Subcutaneous abdominal adipose tissue (tissue), 5 donors: ENCODE measurements around the gene SREBF1.
A peak's percentile ranks its signal among the peaks of the same experiment; 100 is the strongest.

ENCODE experiments used
- H3K27ac ChIP-seq: one replicate; pipeline ENCODE4 v1.7.0; 2013; ENCODE audit warnings: low read depth, mild to moderate bottlenecking, inconsistent platforms, low read length, moderate library complexity
- H3K27me3 ChIP-seq, 5 donors: one replicate each; pipeline ENCODE4 v1.7.0; 2013; ENCODE audit warnings: low read length in 5 of 5, inconsistent platforms in 1 of 5; ENCODE audit not compliant: control insufficient read depth in 5 of 5, insufficient read depth in 4 of 5
- H3K36me3 ChIP-seq, 5 donors: one replicate each; pipeline ENCODE4 v1.7.0; 2013; ENCODE audit warnings: low read length in 5 of 5; ENCODE audit not compliant: control insufficient read depth in 5 of 5, insufficient read depth in 5 of 5
- H3K4me1 ChIP-seq, 5 donors: one replicate each; pipeline ENCODE4 v1.7.0; 2013; ENCODE audit warnings: low read length in 5 of 5, mild to moderate bottlenecking in 3 of 5, moderate library complexity in 1 of 5; ENCODE audit not compliant: control insufficient read depth in 5 of 5, insufficient read depth in 5 of 5
- H3K4me3 ChIP-seq, 5 donors: one replicate each; pipeline ENCODE4 v1.7.0; 2013; ENCODE audit warnings: low read length in 5 of 5, low read depth in 1 of 5
- H3K9ac ChIP-seq, 5 donors: one replicate each; pipeline ENCODE4 v1.7.0; 2013; ENCODE audit warnings: low read length in 5 of 5, mild to moderate bottlenecking in 4 of 5, moderate library complexity in 3 of 5
- H3K9me3 ChIP-seq, 5 donors: one replicate each; pipeline ENCODE4 v1.7.0; 2013; ENCODE audit warnings: low read length in 5 of 5; ENCODE audit not compliant: control insufficient read depth in 5 of 5
- donor health status: healthy.
- donor health status: healthy.
- donor health status: healthy.
- donor health status: healthy.
- donor health status: healthy.

The SREBF1 gene

DNA sequence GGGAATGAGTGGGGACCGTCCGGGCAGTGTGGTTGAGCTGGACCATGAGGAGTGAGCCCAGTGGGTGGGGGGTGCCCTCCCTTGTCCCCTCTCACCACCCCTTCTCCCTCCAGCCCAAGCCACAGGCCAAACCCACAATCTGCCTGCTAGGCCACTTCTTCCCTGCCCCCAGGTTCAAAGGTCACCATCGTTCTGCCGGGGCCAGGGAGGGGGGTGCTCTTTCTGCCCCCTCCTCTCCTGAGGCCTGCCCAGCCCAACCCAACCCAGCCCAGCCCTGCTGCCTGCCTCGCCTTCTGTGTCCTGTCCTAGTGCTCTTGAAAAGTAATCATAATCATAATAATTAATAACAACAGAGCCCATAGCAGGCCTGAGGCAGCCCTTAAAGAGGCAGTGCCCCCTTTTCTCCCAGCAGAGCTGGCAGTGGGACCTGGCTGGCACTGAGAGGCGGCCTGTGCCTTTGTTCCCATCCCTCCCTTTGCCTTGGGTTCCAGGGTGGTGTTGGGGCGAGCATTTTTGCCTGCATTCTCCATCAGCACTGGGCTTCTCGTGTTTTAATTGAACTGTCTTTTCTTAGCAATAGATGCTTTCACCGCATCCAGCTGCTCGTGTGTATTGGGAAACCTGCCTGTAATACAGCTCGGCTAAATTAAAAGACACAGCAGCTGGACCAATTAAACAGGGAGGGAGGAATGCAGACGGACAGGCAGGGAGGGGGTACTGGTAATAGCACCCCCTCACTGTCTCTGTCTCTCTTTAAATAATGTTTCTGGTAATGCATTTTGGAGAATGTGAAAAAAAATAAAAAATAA, 46.8 kb downstream of the SREBF1 start:
- Histone ChIP-seq H3K9me3 (no peaks in the 10 kb centered on the region), H3K27ac (no peak overlapping the region), H3K4me1 (peaks cover 2 to 47% (median 27%) of the 10 kb centered on the region in 5 donors), H3K27me3 (no peaks in the 10 kb centered on the region), H3K9ac (no peak overlapping the region), H3K4me3 (no peak overlapping the region), H3K36me3 (peaks cover 0 to 21% (median 19%) of the 10 kb centered on the region in 5 donors)

DNA sequence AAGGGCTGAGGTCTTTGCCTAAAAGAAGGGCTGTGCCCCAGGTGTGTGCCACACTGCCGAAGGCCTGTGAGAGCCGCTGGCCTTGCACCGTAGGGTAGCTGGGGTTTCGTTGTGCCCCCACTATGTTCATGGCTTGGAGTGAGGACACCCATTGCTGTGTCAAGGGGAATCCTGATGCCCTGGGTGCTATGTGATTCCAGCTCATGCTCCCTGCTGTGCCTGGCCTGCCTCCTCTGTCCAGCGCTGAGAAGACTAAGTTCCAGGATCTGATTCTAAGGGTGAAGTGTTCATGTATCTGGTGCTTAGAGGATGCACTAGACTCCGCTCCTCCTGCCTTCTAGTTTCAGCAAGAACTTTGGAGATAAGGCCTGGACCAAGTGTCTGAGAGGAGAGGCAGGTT, 47.4 kb downstream of the SREBF1 start:
- Histone ChIP-seq H3K27me3 (no peaks in the 10 kb centered on the region), H3K4me1 (peaks cover 4 to 53% (median 34%) of the 10 kb centered on the region in 5 donors), H3K9me3 (no peaks in the 10 kb centered on the region), H3K36me3 (peaks cover 0 to 15% (median 13%) of the 10 kb centered on the region in 5 donors), H3K9ac (peak overlapping the region in 1 of 5 donors; percentile 32), H3K27ac (no peak overlapping the region), H3K4me3 (no peak overlapping the region)

DNA sequence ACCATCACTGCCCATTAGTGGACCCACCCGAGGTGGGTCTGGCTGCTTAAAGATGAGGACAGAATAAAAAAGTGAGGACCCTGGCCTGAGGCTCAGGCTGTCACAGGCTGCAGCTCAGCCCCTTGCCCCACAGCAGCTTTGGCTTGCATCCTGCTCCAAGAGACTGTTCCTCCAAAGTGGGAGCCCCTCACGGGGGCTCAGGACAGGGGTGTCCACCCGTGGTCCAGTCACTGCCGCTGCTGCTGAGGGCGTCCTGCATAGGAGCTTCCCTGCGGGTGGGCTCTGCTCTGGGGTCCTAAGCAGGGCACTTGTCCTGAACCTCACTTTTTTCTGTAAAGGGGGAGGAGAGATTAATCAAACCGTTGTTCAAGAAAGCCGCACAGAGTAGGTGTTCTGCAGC, 47.8 kb downstream of the SREBF1 start:
- no peaks in the 10 kb centered on the region for H3K27me3 ChIP-seq
- H3K36me3 ChIP-seq: peaks cover 0 to 10% (median 8%) of the 10 kb centered on the region in 5 donors
- H3K27ac ChIP-seq: no peak overlapping the region
- no peaks in the 10 kb centered on the region for H3K9me3 ChIP-seq
- H3K4me3 ChIP-seq: no peak overlapping the region
- peaks cover 4 to 57% (median 38%) of the 10 kb centered on the region in 5 donors for H3K4me1 ChIP-seq
- peak overlapping the region in 1 of 5 donors; percentile 32 for H3K9ac ChIP-seq

DNA sequence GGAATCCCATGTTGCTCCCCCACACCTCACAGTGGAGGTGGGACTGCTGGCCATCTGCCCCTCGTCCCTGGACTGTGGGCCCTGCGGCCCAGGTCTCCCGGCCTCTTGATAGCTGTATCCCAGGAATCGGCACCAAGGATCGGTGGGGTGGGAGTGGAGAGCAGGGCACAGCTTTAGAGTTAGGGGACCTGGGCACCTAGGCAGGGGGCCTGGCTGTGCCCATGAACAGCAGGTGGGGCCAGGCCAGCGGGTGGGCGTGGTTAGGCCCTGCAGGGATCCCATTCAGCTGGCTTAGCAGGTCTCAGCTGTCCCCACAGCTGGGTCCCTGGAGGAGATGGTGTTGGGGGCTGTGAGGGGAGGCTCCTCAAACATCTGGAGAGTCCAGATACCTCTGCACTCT, 49.2 kb downstream of the SREBF1 start:
- H3K36me3 ChIP-seq: no peaks in the 10 kb centered on the region
- H3K27me3 ChIP-seq: no peaks in the 10 kb centered on the region
- H3K27ac ChIP-seq: no peak overlapping the region
- peaks cover 4 to 64% (median 47%) of the 10 kb centered on the region in 5 donors for H3K4me1 ChIP-seq
- no peaks in the 10 kb centered on the region for H3K9me3 ChIP-seq
- no peak overlapping the region for H3K9ac ChIP-seq
- no peak overlapping the region for H3K4me3 ChIP-seq

DNA sequence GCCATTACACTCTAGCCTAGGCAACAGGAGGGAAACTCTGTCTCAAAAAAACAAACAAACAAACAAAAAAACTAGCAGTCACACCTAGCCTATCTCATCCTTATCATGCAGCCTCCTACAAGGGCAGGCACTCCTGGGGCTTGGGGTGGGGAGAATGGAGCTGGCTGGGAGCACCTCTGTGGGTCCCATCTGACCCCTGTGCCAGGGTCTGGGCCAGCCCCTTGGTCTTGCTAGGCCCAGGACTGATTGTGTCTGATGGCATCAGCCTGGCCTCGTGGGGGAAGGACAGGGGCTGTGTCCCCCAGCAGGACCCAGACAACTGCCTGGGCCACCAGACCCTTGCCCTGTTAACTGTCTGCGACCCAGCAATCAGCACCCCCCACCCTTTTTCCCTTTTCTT, 49.8 kb downstream of the SREBF1 start:
- Histone ChIP-seq H3K4me3 (no peak overlapping the region), H3K27me3 (no peaks in the 10 kb centered on the region), H3K4me1 (peaks cover 2 to 65% (median 42%) of the 10 kb centered on the region in 5 donors), H3K9me3 (no peaks in the 10 kb centered on the region), H3K9ac (no peak overlapping the region), H3K36me3 (no peaks in the 10 kb centered on the region), H3K27ac (no peak overlapping the region)

DNA sequence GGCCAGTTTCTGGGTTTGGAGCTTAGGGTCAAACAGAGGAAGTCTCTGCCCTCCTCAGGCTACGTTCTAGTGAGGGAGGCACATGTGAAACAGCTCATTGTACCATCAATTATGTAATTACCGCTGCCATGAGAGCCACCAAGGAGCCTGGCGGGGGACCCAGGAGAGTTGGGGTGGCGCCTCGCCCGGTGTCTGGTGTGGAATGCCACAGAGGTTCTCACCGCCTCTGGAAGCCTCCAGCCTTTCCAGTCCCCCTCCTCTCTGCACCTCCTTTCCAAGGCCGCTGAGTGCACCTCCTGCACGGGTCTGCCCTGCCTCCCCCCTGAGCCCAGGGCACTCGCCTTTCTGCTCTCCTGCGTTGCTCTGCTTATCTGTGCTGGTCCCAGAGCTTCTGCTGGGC, 51.4 kb downstream of the SREBF1 start:
- no peak overlapping the region for H3K27ac ChIP-seq
- peaks cover 1 to 63% (median 48%) of the 10 kb centered on the region in 5 donors for H3K4me1 ChIP-seq
- no peak overlapping the region for H3K4me3 ChIP-seq

DNA sequence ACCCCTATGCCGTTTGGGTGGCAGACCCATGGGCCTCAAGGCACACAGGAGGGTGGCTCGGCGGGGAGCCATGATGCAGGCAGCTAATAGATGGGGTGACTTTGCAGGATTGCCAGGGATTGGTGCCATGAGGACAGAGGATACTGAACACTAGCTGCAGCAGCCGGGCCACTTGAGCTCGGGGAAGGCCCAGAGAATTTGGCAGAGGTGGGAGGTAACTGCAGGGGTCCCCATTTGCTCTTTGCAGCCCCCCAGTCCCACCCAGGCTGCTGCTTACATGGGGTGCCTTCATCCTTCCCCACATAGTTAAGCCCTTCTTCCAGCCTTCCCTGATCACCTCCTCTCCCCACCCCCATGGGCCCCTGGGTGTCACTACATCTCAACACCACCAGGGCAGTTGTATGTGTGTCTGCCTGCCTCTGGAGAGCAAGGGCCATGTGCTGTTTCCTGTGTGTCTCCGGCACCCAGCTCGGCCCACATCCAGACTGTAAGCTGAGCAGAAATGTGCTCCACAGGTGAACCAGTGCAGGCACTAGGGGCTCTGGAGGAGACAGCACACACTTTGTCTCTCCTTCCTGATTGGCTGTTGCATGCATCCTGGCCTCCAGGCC, 52.0 kb downstream of the SREBF1 start:
- peaks cover 1 to 57% (median 44%) of the 10 kb centered on the region in 5 donors for H3K4me1 ChIP-seq

More for the DNA sequence above, 51.4 kb downstream of the SREBF1 start:
- Histone ChIP-seq H3K9ac (no peak overlapping the region), H3K9me3 (no peaks in the 10 kb centered on the region), H3K27me3 (no peaks in the 10 kb centered on the region), H3K36me3 (no peaks in the 10 kb centered on the region)

DNA sequence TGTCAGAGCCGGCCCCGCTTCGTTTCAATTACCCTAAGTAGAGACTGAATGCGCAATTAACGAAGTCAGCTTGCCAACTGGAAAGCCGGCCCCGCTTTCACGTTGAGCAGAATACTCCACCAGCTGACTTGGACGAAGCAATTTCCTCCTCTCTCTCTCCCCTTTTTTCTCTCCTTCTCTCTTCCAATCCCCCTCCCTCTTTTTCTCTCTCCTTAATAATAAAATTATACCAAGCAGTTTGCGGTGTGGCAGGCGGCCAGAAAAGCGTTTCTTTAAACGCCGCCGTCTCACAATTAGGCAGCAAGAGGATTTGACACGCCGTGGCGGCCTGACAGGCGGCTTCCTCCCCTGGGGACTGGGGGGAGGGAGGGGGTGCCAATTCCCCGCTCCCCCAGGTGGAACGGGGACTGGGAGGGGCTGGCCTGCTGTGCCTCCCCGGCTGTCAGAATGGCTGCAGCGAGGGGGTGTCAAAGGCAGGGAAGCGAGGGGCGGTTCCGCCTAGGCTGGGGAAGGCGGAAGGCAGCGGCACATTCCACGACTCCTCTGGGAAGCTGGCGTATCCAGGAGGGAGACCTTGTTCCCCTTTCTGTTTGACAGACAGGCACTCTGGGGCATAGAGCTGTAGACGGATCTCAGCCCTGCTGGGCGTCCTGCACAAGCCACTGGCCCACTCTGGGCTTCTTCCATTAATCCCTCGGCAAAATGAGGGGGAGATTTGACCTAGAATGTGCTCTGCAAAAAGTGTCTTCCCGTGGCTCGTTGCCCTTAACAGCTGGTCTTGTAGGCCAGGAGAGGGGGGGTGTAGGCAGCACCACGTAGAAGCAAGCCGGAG, 52.7 kb downstream of the SREBF1 start:
- no peaks in the 10 kb centered on the region for H3K9me3 ChIP-seq
- H3K4me1 ChIP-seq: peaks cover 1 to 56% (median 49%) of the 10 kb centered on the region in 5 donors
- no peaks in the 10 kb centered on the region for H3K27me3 ChIP-seq
- H3K9ac ChIP-seq: no peak overlapping the region
- no peak overlapping the region for H3K27ac ChIP-seq
- peak overlapping the region; percentile 56 to 69 (median 62) for H3K4me3 ChIP-seq
- H3K36me3 ChIP-seq: no peaks in the 10 kb centered on the region

More for the DNA sequence above, 52.0 kb downstream of the SREBF1 start:
- Histone ChIP-seq H3K9me3 (no peaks in the 10 kb centered on the region), H3K9ac (peak overlapping the region in 1 of 5 donors; percentile 3), H3K27ac (no peak overlapping the region), H3K4me3 (peak overlapping the region in 1 of 5 donors; percentile 69), H3K36me3 (no peaks in the 10 kb centered on the region), H3K27me3 (no peaks in the 10 kb centered on the region)

DNA sequence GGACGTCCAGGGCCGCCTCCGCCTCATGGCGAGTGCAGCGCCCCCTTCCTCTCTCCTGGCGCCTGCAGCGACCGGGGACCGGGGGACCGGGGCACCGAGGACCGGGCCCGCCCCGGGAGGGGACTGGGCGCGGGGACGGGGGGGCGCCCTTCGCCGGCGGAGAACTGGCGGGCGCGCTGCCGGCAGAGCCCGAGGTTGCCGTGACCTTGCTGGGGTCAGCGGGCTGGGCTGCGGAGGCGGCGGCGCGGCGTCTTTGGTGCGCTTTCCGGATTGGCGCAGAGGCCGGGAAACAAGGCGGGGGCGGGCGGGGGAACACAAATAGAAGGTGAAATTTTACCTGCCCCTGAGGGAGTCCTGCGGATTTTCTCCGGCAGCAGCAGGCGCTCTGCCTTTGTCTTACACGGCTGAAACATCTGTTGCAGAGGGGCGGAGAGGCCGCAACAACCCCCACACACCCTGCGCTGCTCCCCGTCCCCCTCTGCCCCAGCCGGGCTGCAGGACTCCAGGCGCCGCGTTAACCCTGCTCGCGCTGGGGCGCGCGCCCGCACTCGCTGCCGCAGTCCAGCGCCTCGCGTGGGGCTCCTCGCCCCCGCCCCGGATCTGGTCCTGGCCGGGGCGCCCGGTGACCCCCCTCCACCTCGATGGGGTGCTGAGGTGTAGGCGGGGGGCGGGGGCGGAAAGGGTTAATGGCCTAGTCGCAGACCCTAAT, 53.5 kb downstream of the SREBF1 start:
- peaks cover 1 to 62% (median 56%) of the 10 kb centered on the region in 5 donors for H3K4me1 ChIP-seq
- no peaks in the 10 kb centered on the region for H3K36me3 ChIP-seq
- no peaks in the 10 kb centered on the region for H3K27me3 ChIP-seq
- no peak overlapping the region for H3K9ac ChIP-seq
- no peak overlapping the region for H3K27ac ChIP-seq
- H3K9me3 ChIP-seq: no peaks in the 10 kb centered on the region
- peak overlapping the region; percentile 56 to 69 (median 62) for H3K4me3 ChIP-seq
